ENCODE results near the gene ZC3H6. TPM values are rescaled to one million over a fixed set of nuclear protein-coding genes. Genes with fewer than 3 reads are reported as not detected.

The ZC3H6 gene, protein sequence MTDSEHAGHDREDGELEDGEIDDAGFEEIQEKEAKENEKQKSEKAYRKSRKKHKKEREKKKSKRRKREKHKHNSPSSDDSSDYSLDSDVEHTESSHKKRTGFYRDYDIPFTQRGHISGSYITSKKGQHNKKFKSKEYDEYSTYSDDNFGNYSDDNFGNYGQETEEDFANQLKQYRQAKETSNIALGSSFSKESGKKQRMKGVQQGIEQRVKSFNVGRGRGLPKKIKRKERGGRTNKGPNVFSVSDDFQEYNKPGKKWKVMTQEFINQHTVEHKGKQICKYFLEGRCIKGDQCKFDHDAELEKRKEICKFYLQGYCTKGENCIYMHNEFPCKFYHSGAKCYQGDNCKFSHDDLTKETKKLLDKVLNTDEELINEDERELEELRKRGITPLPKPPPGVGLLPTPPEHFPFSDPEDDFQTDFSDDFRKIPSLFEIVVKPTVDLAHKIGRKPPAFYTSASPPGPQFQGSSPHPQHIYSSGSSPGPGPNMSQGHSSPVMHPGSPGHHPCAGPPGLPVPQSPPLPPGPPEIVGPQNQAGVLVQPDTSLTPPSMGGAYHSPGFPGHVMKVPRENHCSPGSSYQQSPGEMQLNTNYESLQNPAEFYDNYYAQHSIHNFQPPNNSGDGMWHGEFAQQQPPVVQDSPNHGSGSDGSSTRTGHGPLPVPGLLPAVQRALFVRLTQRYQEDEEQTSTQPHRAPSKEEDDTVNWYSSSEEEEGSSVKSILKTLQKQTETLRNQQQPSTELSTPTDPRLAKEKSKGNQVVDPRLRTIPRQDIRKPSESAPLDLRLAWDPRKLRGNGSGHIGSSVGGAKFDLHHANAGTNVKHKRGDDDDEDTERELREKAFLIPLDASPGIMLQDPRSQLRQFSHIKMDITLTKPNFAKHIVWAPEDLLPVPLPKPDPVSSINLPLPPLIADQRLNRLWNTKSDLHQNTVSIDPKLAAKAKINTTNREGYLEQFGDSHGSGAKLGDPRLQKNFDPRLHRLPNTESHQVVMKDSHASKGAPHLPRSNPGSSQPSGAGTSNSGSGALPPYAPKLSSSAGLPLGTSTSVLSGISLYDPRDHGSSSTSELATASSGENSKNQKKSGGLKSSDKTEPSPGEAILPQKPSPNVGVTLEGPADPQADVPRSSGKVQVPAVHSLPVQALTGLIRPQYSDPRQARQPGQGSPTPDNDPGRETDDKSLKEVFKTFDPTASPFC
- 1.5 and 2.2 TPM in 2 replicates for total RNA-seq

GRCh38 chr2:112275311-112275886 is at the start of gene ZC3H6:
Gene ZC3H6 (plus strand): TSS chr2:112275597. CDS start chr2:112275995, 398 bp downstream.

DNA sequence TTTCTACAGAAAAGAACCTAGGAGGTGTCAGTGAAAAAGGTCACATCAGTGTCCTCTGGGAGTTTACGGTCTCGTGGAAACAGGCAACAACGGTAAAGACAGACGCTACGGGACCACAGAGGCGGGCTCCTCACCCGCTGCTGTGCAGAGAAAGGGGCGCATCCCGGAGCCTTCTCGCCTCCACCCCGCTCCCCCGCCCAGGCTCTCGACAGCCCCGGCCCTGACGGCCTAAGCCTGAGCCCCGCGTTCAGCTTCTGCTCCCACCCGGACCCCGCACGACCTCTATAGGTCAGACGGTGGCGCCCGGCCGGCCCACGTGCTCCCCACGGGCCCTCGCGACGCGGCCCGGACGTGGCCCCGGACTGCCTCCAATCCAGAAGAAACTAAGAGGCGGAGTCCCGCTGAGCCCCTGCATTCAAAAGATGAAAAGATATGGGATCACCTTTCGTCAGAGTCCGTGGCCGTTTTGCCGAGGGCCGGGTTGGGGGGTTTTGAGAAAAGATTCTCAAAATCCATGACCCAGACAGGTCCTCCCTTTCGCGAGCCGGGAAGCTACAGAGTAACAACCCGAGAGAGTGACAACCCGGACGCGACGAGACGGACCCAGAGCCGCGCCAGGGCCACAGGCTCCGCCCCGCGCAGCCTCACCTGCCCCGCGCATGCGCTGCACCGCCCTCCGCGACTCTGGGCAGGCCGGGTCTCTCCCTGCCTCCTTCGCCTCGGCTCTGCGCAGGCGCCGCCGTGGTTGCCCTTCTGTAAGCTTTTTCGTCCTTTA is 20.7 kb upstream of the ZC3H6 start, which contains the start of gene ZC3H8:
ZC3H8 (minus strand) TSS at position 577 of the 775 bp plus-strand sequence; CDS start at position 516, 61 bp downstream.

Other genes with a start within 250 kb of the ZC3H6 start
- gene TMEM87B, start 220.3 kb upstream of the ZC3H6 start, total RNA-seq, result 25.5 and 34.5 TPM in 2 replicates
- 1.1 and 10.8 TPM in 2 replicates for gene FBLN7, start 137.2 kb upstream of the ZC3H6 start, total RNA-seq
- 3.2 and 3.6 TPM in 2 replicates for gene ZC3H8, start 20.6 kb upstream of the ZC3H6 start, total RNA-seq
- gene RGPD8, start 158.0 kb downstream of the ZC3H6 start, total RNA-seq, result 3.6 and 8.1 TPM in 2 replicates
- gene TTL, start 206.6 kb downstream of the ZC3H6 start, total RNA-seq, result 27.8 and 38.6 TPM in 2 replicates

All from cardiac atrium fibroblast (primary cell).